ENCODE data around the gene CD151.

The CD151 gene

DNA sequence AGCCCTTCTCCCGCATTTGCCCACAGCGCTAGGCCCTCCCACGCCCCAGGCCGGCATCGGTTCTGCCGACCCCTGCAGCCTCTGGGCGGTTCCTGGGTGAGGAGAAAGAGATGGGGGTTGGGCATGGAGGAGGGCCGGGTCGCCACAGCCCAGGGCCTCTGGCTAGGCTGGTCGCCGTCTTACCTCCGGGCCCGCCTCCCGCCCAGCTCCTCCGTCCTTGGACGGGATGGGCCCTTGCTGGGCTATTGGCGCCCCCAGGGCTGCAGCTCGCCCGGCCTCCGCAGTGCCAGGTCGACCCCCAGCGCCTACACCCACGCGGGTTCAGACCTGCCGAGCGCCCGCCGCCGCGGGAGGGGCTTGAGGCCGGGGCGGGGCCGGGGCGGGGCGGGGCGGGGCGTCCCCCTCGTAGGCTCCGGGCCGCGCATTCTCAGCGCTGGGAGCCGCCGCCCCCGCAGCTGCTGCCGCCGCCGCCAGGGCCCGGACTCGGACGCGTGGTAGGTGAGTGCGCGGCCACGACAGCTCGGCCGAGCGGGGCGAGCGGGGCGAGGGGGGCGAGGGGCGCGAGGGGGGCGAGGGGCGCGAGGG lies at the start of gene CD151:
CD151 (plus strand) TSS at position 424 of the 585 bp plus-strand sequence. CDS start 3,118 bp downstream, outside the sequence.
- in situ Hi-C loops (cut with HindIII; ENCODE audit: low sequenced_read_pairs) = no loop called here

- in situ Hi-C loops (cut with HindIII; ENCODE audit: low sequenced_read_pairs) = no loop called here
Measured at GRCh38 chr11:783581-784015, 49.2 kb upstream of the CD151 start.

DNA sequence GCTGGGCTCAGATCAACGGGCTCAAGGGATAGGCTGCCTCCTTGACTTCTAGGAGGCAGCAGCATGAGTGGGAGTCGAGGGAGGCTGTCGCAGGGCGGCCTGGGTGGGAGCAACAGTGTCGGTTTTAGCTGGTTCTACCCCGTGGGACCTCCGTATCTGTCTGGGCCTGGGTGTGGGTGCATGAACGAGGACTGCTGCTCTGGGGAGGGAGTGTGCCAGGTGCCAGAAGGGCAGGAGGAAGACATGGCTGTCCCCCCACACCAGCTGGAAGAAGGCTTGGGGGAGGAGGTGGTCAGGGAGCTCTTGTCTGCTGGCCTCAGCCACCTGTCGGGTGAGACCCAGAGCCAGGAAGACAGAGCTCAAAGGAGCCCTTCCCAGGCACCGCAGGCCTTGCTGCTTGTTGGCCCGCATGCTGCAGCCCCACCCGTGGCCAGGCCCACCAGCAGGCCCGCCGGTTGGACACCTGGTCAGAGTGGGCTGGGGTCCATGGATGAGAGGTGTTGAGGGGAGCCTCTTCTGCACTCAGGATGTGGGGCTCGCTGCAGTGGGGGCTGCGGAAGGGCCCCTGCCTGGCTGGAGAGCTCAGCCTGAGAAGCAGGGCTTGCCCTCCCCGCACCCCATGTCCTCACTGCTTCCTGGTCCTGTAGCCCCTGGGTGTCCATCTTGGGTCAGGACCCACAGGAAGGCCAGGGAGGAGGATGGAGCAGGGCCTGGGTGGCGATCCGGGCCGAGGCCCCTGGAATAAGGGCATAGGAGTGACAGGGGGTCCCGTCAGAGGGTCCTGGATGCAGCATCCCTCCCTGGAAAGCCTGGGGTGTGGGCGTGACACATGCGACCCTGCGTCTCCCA lies 46.3 kb upstream of the CD151 start:
- in situ Hi-C loops (cut with HindIII; ENCODE audit: low sequenced_read_pairs) = no loop called here

GRCh38 chr11:787084-787675 lies 45.6 kb upstream of the CD151 start:
- in situ Hi-C loops (cut with HindIII; ENCODE audit: low sequenced_read_pairs) = no loop called here

DNA sequence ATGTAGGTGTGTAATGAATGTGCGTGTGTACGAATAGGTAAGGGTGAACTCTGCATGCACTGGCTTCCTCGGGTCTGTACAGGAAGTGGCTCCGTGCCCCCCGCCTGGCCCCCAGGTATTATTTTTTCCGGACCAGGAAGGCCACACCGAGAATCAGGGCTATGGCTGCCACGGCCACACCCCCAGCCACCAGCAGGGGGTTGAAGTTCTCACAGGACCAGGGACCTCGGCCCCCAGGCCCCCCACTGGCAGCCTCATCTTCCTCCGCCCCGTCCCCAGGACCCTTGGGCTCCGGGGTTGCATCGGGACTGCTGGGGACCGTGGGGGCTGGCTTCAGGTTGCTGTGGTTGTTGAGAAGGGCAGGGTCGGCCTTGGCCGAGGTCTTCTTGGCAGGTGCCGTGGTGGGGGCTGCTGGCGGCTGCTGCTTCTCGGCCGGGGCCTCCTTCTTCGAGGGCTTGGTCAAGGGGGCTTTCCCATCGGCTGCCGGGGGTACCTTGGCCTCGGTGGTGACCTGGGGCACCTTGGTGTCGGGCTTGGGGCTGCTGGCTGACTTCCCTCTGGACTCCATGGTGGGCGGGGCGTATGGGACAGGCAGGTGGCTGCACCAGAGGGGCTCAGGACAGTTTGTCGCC lies 44.6 kb upstream of the CD151 start:
- in situ Hi-C loops (cut with HindIII; ENCODE audit: low sequenced_read_pairs) = no loop called here

DNA sequence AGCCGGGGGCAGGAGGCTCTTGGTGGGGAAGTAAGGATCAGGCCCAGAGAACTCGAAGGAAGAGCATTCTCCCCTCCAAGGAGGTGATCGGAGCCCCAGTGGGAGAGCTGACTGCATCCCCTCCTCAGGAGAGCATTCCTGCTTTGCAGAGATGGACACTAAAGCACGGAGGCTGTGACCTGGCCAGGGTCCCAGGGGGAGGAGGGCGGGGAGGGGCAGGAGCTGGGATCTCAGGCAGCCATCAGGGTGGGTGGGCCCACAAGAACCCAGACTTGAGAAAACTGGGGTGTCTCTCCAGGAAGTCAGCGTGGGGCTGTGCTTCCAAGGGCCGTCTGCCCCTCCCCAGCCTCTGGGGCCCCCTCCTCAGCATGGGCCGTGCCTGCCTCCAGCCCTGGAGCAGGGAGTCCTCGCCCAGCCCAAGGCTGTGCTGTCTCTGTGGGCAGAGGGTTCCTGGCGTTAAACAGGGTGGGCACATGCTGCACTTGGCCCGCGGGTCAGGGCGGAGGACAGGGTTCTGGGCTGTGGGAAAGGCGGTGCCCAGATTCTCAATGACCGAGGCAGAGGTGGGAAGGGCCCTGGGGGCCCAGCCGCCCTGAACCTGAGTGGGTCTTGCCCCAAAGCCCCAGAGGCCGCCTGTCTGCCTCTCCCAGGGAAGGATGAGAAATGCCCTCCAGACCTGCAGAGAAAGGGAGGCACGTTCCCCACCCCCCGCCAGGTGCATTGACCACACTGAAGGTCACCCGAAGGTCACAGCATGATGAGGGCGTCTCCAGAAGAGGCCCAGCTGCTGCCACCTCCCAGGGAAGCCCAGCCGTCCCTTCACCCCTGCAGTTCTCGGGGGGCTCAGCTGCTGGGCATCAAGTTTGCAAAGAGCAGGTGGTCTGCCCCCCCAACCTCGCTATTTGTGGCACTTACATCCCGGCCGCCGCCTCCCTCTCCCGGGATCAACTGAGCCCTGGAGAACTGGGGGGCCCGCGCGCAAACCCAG lies 43.5 kb upstream of the CD151 start:
- in situ Hi-C loops (cut with HindIII; ENCODE audit: low sequenced_read_pairs) = no loop called here

GRCh38 chr11:789943-790342 lies 42.8 kb upstream of the CD151 start, which contains the start of gene CEND1:
Gene CEND1, minus strand, starts transcription at chr11:790090. Its CDS starts 1,514 bp downstream, at chr11:788576.
- in situ Hi-C loops (cut with HindIII; ENCODE audit: low sequenced_read_pairs) = no loop called here

- in situ Hi-C loops (cut with HindIII; ENCODE audit: low sequenced_read_pairs) = no loop called here
Measured at GRCh38 chr11:790721-791564, 41.8 kb upstream of the CD151 start.

DNA sequence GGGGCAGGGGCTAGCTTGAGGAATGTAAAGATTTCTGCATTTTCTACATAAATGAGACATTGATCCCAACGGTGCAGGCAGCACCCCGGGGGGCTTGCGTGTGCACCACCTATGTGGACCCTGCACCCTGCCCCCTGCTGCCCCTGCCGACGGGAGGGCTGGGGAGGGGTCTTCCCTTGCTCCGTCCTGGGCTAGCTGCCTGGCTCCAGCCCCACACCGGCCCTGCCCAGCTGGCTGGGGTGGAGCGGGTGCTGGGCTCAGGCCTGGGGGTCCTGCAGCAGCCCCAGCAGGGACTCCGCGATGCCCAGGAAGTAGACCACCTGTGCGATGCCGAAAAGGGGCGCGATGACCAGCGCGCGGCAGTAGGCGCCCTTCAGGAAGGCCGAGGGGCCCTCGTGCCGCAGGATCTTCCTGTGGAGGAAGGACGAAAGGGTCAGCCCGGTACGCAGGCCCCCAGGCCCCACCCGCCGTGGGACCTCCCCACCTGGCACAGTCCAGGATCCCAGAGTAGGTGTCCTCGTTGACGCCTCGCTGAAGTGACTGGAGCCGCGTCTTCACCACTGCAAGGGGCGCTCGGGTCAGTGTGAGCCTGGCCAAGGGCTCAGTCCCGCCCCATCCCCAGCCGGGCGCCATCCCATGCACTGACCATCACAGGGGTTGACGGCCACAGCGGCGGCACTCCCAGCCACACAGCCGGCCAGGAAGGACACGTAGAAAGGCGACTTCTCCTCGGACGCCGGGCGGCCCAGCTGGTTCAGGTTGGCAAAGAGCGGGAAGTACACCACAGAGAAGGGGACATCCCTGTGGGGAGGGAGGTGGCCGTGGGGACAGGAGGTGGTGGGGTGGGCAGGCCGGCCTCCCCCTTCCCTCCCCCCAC lies 40.9 kb upstream of the CD151 start:
- in situ Hi-C loops (cut with HindIII; ENCODE audit: low sequenced_read_pairs) = no loop called here

DNA sequence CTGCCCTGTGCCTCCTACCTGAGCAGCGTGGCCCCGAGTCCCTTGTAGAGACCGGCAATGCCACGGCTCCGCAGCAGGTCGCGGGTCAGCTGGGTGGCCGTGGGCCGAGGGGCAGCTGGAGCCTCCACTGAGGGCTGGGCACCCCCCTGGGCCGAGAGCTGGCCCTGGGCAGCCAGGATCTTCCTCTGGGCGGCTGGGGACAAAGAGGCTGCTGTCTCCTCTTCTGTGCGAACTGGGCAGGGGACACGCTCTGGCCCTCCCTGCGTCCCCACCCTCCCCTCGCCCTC lies 40.3 kb upstream of the CD151 start:
- in situ Hi-C loops (cut with HindIII; ENCODE audit: low sequenced_read_pairs) = no loop called here

DNA sequence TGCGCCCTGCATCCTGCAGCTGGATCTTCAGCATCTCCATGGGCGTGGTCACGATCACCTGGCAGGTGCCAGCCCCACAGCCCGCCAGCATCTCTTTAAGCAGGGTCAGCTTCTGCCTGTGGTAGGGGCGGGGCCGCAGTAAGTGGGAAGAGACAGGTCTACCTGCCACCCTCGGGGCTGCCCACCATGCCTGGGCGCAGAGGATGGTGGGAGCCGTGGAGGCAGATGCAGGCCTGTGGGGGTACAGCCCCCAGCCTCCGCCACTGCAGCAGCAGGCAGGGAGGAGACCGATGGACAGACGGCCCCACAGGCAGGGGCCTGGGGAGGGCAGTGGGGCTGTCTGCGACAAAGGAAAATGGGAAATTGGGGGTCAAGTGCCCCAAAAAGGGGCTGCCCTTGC lies 39.9 kb upstream of the CD151 start:
- in situ Hi-C loops (cut with HindIII; ENCODE audit: low sequenced_read_pairs) = no loop called here

GRCh38 chr11:793556-793955 lies 39.2 kb upstream of the CD151 start:
- in situ Hi-C loops (cut with HindIII; ENCODE audit: low sequenced_read_pairs) = no loop called here

DNA sequence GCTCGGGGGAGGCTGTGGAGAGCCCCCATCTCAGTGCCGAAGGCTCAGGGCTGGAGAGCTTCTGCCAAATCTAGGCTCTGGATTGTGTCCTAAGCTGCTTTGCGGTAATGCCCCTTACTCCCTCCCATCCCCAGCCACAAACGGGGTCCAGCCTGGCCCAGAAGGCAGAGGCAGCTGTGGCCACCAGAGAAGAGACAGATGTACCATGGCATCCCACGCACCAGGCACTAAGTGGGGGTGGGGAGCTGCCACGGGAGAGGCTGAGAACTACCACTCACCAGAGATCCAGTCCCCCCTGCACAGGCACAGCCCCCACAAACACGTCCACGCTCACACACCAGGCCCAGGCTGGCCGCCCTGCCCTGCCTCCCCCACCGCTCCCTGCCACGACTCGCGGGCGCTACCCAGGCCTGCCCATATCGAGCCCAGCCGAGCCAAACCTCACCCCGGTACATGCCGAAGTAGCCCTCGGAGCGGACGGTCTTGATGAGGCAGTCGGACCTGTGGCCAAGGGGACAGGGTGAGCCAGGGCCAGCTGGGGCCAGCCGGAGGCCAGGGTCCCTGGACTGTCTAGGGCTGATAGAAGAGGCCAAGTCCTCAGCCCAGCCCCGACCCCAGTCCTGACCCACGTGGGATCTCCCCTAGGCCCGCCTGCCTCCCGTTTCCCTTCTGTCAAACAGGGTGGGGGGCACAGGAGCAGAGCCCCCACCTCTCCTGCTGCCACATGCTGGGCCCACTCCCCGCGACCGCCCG lies 38.6 kb upstream of the CD151 start:
- in situ Hi-C loops (cut with HindIII; ENCODE audit: low sequenced_read_pairs) = no loop called here

DNA sequence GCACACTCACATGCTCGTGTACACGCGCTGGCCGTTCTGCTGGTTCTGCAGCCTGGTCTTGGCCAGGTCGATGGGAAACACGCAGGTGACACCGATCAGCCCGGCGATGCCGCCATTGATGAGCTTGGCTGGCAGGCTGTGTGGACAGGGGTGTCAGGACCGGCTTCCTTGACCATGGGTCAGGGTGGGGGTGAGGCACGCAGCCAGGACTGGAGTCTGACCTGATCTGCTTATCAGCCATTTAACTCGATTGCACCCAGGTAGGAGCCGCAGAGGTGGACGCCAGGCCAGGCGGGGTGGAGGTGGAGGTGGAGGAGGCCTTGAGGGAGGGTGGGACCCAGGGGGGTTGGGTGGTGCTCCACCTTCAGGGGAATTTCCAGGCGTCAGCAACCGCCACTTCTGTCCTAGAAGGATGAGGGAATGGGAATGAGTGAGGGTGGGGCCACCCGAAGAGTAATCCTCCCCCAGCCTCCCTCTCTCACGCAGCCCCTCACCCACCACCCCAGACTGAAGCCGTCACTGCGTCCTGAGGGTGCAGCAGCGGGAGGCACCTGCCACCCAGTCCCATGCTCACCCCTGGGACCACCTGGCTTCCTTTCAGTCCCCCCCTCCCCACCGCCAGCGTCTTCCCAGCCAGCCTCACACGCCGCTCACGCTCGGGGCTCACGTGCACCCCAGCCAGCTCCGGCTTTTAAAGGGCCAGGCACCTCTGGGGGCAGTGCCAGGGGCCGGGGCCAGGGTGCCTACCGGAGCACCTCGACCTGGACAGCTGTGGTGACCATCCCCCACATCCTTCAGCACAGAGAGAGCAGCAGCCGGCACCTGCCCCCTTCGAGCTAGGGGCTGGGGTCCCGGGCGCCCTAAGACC lies 37.8 kb upstream of the CD151 start:
- in situ Hi-C loops (cut with HindIII; ENCODE audit: low sequenced_read_pairs) = no loop called here

DNA sequence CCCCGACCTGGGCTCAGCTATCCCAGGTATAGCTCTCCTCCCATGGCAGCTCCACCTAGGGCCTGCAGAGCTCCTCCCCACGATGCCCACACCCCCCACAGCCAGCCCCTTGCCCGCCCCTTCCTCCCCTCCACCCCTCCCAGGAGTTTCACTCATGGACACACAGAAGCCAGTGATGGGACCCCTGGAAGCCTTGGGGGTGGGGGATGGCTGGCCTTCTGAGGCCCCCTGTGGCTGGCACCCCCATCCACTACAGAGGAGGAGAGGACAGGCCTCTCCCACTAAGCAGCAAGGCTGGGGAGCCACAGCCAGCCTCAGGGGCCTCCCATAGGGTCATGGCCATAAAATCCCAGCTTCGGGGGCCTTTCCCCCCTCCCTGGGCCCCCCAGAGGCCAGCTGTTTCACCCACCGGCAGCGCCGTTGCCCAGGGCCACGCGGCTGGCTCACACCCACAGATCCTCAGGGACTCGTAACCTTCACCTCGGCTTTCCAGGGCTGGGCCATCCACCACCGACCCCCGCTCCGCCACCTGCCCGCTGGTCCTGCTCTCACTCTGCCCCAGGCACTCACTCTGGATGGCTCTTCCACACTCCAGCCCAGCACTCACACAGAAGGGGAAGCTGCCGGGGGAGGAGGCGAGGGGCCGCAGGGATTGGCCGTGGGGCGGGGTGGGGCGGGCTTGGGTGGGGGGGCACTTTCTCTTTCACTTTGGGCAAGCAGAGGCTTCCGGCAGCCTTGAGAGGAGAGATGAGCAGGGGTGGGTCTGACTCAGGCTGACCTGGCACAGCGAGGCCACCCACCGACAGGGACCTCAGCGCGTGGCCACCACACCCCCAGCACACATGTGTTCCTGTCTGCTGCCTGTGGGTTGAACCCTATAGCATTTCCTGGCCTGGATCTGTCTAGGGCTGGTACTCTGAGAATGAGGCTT lies 36.9 kb upstream of the CD151 start:
- in situ Hi-C loops (cut with HindIII; ENCODE audit: low sequenced_read_pairs) = no loop called here
